Measurements from ENCODE around the gene TOR1A.

- TF ChIP-seq POLR2A (IDR thresholded peaks at IDR 0.05; ENCODE audit: borderline replicate concordance, extremely low read depth, insufficient read depth, insufficient read length) = no peak
- no peak for TF ChIP-seq ZBTB33 (IDR thresholded peaks at IDR 0.05; ENCODE audit: extremely low read depth, insufficient replicate concordance, low read length)
- no peak for TF ChIP-seq FOSL1 (IDR thresholded peaks at IDR 0.05; ENCODE audit: low read depth)
- TF ChIP-seq RAD21 (IDR thresholded peaks at IDR 0.05; ENCODE audit: low read depth) = no peak
- no peak for TF ChIP-seq CTCF (IDR thresholded peaks at IDR 0.05 in 2 of 3, conservative IDR thresholded peaks at IDR 0.05 in 1 of 3; ENCODE audit: borderline replicate concordance in 1 of 3, insufficient read depth in 1 of 3, low read depth in 2 of 3, low read length in 2 of 3)
- no peak for TF ChIP-seq ATF3 (IDR thresholded peaks at IDR 0.05)
- TF ChIP-seq EZH2 (IDR thresholded peaks at IDR 0.05) = no peak
- no peak for TF ChIP-seq ZNF274 (IDR thresholded peaks at IDR 0.05; ENCODE audit: low read depth, low read length)
- TF ChIP-seq POLR2AphosphoS5 (IDR thresholded peaks at IDR 0.05; ENCODE audit: low read depth, low read length) = no peak
These were observed 21.4 kb upstream of the TOR1A start for GRCh38 chr9:129845373-129845772.
